ENCODE results near the gene ATF7IP.
"Not testable (repeated sequence)": the region's sequence is repeated elsewhere in the genome, so short reads cannot be mapped to it uniquely, and the experiment has no call there.

The ATF7IP gene

GRCh38 chr12:14395074-14395778, 29.7 kb downstream of the ATF7IP start:
- TF ChIP-seq CTCF (IDR thresholded peaks at IDR 0.05; ENCODE audit: low read depth, low read length), result no peak
- DNase-seq (ENCODE audit: extremely low read depth, low read depth), result no peak

DNA sequence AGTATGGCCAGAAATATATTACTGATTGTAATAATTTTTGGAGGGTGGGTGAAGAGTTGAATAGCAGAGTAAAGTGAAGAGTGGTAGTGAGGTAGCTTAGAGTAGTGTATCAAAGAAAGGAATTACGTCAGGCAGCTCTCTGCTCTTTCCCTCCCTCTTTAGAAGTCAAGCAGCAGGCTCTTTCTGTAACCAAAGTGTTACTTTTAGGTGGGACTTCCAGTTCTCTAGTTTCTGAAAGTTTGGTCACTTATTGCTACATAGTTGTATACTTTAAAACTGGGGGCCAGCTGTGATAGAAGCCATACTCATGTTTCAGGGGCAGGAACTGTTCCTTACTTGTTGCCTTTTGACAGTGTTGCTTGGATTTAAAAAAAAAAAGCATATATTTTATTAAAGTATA, 30.6 kb downstream of the ATF7IP start:
- DNase-seq (ENCODE audit: extremely low read depth, low read depth), result no peak
- TF ChIP-seq CTCF (IDR thresholded peaks at IDR 0.05; ENCODE audit: low read depth, low read length), result no peak

DNA sequence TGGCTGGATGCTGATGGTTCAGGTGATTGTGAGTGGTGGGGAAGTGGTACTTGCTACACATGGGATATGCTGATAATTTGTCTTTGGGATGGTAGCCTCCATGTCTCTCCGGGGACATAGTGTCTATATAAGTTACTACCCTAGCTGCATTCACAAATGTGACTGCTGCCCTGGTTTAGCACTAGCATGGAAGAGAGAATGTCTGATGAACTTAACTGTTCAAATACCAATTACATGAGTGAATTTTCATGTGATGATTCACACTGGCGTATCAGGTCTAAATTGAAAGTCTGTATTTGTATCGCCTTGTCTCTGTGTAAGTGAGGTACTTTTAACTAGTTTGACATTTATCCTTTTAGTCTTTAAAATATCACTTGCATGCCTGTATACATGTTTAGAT, 34.4 kb downstream of the ATF7IP start:
- DNase-seq (ENCODE audit: extremely low read depth, low read depth), result no peak
- TF ChIP-seq CTCF (IDR thresholded peaks at IDR 0.05; ENCODE audit: low read depth, low read length), result no peak

GRCh38 chr12:14400599-14400998, 35.1 kb downstream of the ATF7IP start:
- no peak for TF ChIP-seq CTCF (IDR thresholded peaks at IDR 0.05; ENCODE audit: low read depth, low read length)
- no peak for DNase-seq (ENCODE audit: extremely low read depth, low read depth)

GRCh38 chr12:14401267-14401666, 35.8 kb downstream of the ATF7IP start:
- not testable (repeated sequence) for DNase-seq (ENCODE audit: extremely low read depth, low read depth)

- TF ChIP-seq CTCF (IDR thresholded peaks at IDR 0.05; ENCODE audit: low read depth, low read length), result no peak
- no peak for DNase-seq (ENCODE audit: extremely low read depth, low read depth)
Measured at GRCh38 chr12:14402697-14403096, 37.2 kb downstream of the ATF7IP start.

DNA sequence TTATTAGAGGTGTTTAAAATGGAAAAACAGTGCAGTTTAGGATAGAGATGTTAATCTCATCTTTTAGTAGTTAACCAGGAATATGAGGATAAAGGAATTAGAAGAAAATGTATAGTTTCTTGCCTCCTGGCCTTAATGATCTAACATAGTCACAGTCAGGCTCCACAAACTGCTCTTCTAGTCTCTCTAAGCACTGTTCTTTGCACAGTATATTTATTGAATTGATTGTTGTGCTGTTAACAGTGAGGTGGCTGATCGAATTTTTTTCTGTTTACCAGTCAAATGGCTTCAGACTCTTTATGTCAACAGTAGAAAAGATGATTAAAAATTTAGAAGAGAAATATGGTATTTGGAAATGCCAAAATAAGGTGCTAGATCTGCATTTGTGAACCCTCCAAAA, 37.8 kb downstream of the ATF7IP start:
- DNase-seq (ENCODE audit: extremely low read depth, low read depth), result no peak
- no peak for TF ChIP-seq CTCF (IDR thresholded peaks at IDR 0.05; ENCODE audit: low read depth, low read length)

DNA sequence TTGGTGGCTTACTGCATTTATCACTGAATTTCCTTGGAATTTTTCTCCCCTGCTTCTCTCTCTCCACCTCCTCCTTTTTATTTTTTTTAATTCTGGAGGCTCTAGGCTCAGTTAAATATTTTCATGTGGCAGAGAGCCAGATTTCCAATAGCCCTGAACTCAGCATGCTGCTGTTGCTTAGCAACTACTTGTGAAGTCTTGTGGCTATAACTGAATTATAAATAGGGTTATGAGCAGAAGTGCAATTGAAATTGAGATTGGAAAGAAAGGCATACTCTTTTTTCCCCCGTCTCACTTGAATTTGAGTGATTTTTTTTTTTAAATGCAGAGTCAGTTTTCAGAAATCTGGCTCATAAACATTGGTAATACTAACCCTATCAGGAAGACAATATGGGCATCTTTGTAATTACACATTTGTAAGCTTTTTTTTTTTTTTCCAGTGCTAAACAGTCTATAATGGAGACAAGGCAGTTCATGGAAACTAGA, 38.3 kb downstream of the ATF7IP start:
- TF ChIP-seq CTCF (IDR thresholded peaks at IDR 0.05; ENCODE audit: low read depth, low read length), result no peak
- peak; percentile 57 for DNase-seq (ENCODE audit: extremely low read depth, low read depth)

DNA sequence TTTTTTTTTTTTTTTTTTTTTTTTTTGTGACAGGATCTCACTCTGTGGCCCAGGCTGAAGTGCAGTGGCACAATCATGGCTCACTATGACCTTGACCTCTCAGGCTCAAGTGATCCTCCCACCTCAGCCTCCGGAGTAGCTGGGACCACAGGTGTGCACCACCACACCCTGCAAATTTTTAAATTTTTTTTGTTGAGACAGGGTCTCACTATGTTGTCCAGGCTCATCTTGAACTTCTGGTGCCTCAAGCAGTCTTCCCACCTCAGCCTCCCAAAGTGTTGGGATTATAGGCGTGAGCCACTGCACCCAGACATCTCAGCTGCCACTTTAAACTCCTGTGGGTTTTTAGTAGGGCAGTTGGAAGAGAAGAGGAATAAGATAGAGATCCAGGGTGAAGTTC, 39.9 kb downstream of the ATF7IP start:
- DNase-seq (ENCODE audit: extremely low read depth, low read depth), result not testable (repeated sequence)
